Tibial nerve (tissue), 4 donors: ENCODE data around the gene FOXF1. TPM values are rescaled to one million over a fixed set of nuclear protein-coding genes. Genes with fewer than 3 reads are reported as not detected.

Experiments
- DNase-seq, 2 donors: peaks; one replicate each; pipeline ENCODE4 v3.0.0-alpha.2; 2019; ENCODE audit warnings: low spot score in 2 of 2
- H3K27ac ChIP-seq, 4 donors: fragments of 200-600 bp; sonication (generic) in 3 of 4; one replicate each; pipeline ENCODE4 v1.5.1; 2017 to 2019; ENCODE audit warnings: mild to moderate bottlenecking in 1 of 4
- H3K27me3 ChIP-seq, 2 donors: fragments of 200-600 bp; sonication (generic) in 1 of 2; one replicate each; pipeline versions ENCODE4 v1.5.1 to v1.6.0; 2017 to 2019
- H3K36me3 ChIP-seq, 3 donors: fragments of 200-600 bp; sonication (generic); one replicate each; pipeline ENCODE4 v1.5.1; 2018 to 2019
- H3K4me1 ChIP-seq, 4 donors: fragments of 200-600 bp; sonication (generic) in 3 of 4; one replicate each; pipeline ENCODE4 v1.5.1; 2017 to 2019
- H3K4me3 ChIP-seq, 4 donors: fragments of 200-600 bp; sonication (generic) in 3 of 4; one replicate each; pipeline ENCODE4 v1.5.1; 2017 to 2019; ENCODE audit warnings: mild to moderate bottlenecking in 1 of 4, moderate library complexity in 1 of 4
- H3K9me3 ChIP-seq, 4 donors: fragments of 200-600 bp; sonication (generic) in 3 of 4; one replicate each; pipeline ENCODE4 v1.5.1; 2017 to 2019
- CTCF ChIP-seq, 5 experiments: fragments of 200-600 bp in 3 of 5; fragments of 450-650 bp in 2 of 5; sonication (generic) in 3 of 5; IDR thresholded peaks; one replicate each; pipeline ENCODE4 v1.5.1; 2016 to 2019; ENCODE audit warnings: antibody characterized with exemption in 5 of 5, mild to moderate bottlenecking in 3 of 5, moderate library complexity in 2 of 5
- EP300 ChIP-seq, 2 donors: sonication (generic); formaldehyde crosslinking; IDR thresholded peaks; one replicate each; pipeline ENCODE4 v1.6.1; 2017; ENCODE audit warnings: antibody characterized with exemption in 2 of 2, mild to moderate bottlenecking in 1 of 2
- POLR2A ChIP-seq, 2 donors: fragments of 450-650 bp; IDR thresholded peaks; one replicate each; pipeline ENCODE4 v1.6.1; 2017; ENCODE audit warnings: antibody characterized with exemption in 2 of 2, mild to moderate bottlenecking in 2 of 2, moderate library complexity in 2 of 2
- WGBS, 2 donors: methylation state at CpG; one replicate each; pipeline ENCODE4 v1.1.5; 2018; 5-methylcytosine and 5-hydroxymethylcytosine counted together
- total RNA-seq, 4 donors: library from RNA; depleted of rRNA; stranded (reverse); fragments of >200 nt; gene quantifications; one replicate each; pipeline ENCODE4 v1.1.0, GENCODE V29; 2016

FOXF1 gene
- total RNA-seq, 4 donors from 2014 or later, result 0.21 TPM; not detected in 3

- Histone ChIP-seq H3K4me3 (no peak overlapping the region), H3K36me3 (no peaks in the 10 kb centered on the region), H3K27me3 (peaks cover 0 to 86% of the 10 kb centered on the region in 2 donors), H3K27ac (no peak overlapping the region), H3K9me3 (peaks cover 0 to 7% (median 1%) of the 10 kb centered on the region in 4 donors), H3K4me1 (peaks cover 0 to 21% (median 0%) of the 10 kb centered on the region in 4 donors)
- no peak for DNase-seq
- WGBS, 2 donors, result 19 to 22% methylated on average over 11 of the region's 11 CpGs
- TF ChIP-seq POLR2A (IDR thresholded peaks at IDR 0.05) (no peak), EP300 (IDR thresholded peaks at IDR 0.05) (no peak), CTCF (IDR thresholded peaks at IDR 0.05) (no peak)
Observed at GRCh38 chr16:86476956-86477534, 33.3 kb upstream of the FOXF1 start.

- Histone ChIP-seq H3K4me1 (peaks cover 0 to 21% (median 0%) of the 10 kb centered on the region in 4 donors), H3K9me3 (peaks cover 0 to 1% (median 0%) of the 10 kb centered on the region in 4 donors), H3K36me3 (no peaks in the 10 kb centered on the region), H3K27me3 (peaks cover 0 to 83% of the 10 kb centered on the region in 2 donors), H3K27ac (no peak overlapping the region), H3K4me3 (no peak overlapping the region)
- WGBS, 2 donors, result 68 to 69% methylated on average over 5 of the region's 5 CpGs
- DNase-seq, result no peak
- no peak for TF ChIP-seq POLR2A (IDR thresholded peaks at IDR 0.05)
Observed at GRCh38 chr16:86477642-86478041, 32.7 kb upstream of the FOXF1 start.

- Histone ChIP-seq H3K36me3 (no peaks in the 10 kb centered on the region), H3K4me3 (no peak overlapping the region), H3K27me3 (peaks cover 0 to 81% of the 10 kb centered on the region in 2 donors), H3K27ac (no peak overlapping the region), H3K4me1 (peaks cover 0 to 21% (median 0%) of the 10 kb centered on the region in 4 donors), H3K9me3 (peaks cover 0 to 5% (median 0%) of the 10 kb centered on the region in 4 donors)
- DNase-seq, result no peak
- TF ChIP-seq EP300 (IDR thresholded peaks at IDR 0.05) (no peak), CTCF (IDR thresholded peaks at IDR 0.05) (no peak), POLR2A (IDR thresholded peaks at IDR 0.05) (no peak)
Observed at GRCh38 chr16:86478779-86479178, 31.5 kb upstream of the FOXF1 start.

GRCh38 chr16:86479419-86479818, 30.9 kb upstream of the FOXF1 start:
- Histone ChIP-seq H3K4me1 (peaks cover 0 to 21% (median 0%) of the 10 kb centered on the region in 4 donors), H3K27ac (no peak overlapping the region), H3K9me3 (peaks cover 0 to 12% (median 0%) of the 10 kb centered on the region in 4 donors), H3K27me3 (peaks cover 0 to 83% of the 10 kb centered on the region in 2 donors), H3K36me3 (no peaks in the 10 kb centered on the region), H3K4me3 (no peak overlapping the region)
- 33 to 44% methylated on average over 9 of the region's 9 CpGs for WGBS, 2 donors
- no peak for DNase-seq
- TF ChIP-seq POLR2A (IDR thresholded peaks at IDR 0.05) (no peak), CTCF (IDR thresholded peaks at IDR 0.05) (no peak), EP300 (IDR thresholded peaks at IDR 0.05) (no peak)

- Histone ChIP-seq H3K4me1 (peaks cover 0 to 21% (median 0%) of the 10 kb centered on the region in 4 donors), H3K27ac (no peak overlapping the region), H3K36me3 (no peaks in the 10 kb centered on the region), H3K4me3 (no peak overlapping the region), H3K9me3 (peaks cover 0 to 20% (median 0%) of the 10 kb centered on the region in 4 donors), H3K27me3 (peaks cover 0 to 82% of the 10 kb centered on the region in 2 donors)
- TF ChIP-seq CTCF (IDR thresholded peaks at IDR 0.05), result no peak
- TF ChIP-seq EP300 (IDR thresholded peaks at IDR 0.05), result no peak
- TF ChIP-seq POLR2A (IDR thresholded peaks at IDR 0.05), result no peak
- WGBS, 2 donors, result 31 to 41% methylated on average over 8 to 15 of the region's 15 CpGs
- no peak for DNase-seq
Observed at GRCh38 chr16:86480444-86480843, 29.9 kb upstream of the FOXF1 start.
